H1 (cell line): ENCODE measurements around the gene EOLA1. TPM values are rescaled to one million over a fixed set of nuclear protein-coding genes. Genes with fewer than 3 reads are reported as not detected.

ENCODE experiments used
- CTCF ChIA-PET: fragments of 300-600 bp; sonication (Branson Sonifier 250); formaldehyde crosslinking; loops from one replicate; lab custom pipeline; 2021; ENCODE audit not compliant: partially characterized antibody; lab: Charles Lee
- POLR2A ChIA-PET: fragments of 300-600 bp; sonication (Branson Sonifier 250); formaldehyde crosslinking; loops from one replicate; lab custom pipeline; 2021; ENCODE audit warnings: inconsistent platforms; ENCODE audit not compliant: partially characterized antibody; lab: Charles Lee
- DNase-seq, 2 experiments: peaks; one replicate each; pipeline versions ENCODE4 v3.0.0 to v3.0.0-alpha.2; 2010 to 2022; ENCODE audit warnings: low spot score in 2 of 2, low read depth in 1 of 2, mixed read lengths in 1 of 2
- FAIRE-seq: peaks from 2 replicates; lab custom pipeline; 2011; peaks lifted over from hg19 to GRCh38; lab: Jason Lieb, UNC
- H2AFZ ChIP-seq: 2 replicates; pipeline ENCODE4 v1.8.1; 2012; ENCODE audit warnings: low read length, inconsistent platforms
- H2AK5ac ChIP-seq: 2 replicates; pipeline ENCODE4 v1.6.1; 2013; ENCODE audit warnings: low read depth, low read length
- H2BK120ac ChIP-seq: replicated peaks from 2 replicates; pipeline ENCODE3; 2013; ENCODE audit warnings: low read depth, low read length, inconsistent platforms
- H2BK12ac ChIP-seq: 2 replicates; pipeline ENCODE4 v1.6.1; 2013; ENCODE audit warnings: low read depth, low read length
- H2BK15ac ChIP-seq: 2 replicates; pipeline ENCODE4 v1.6.1; 2013; ENCODE audit warnings: low read length
- H2BK20ac ChIP-seq: 2 replicates; pipeline ENCODE4 v1.6.1; 2013; ENCODE audit warnings: low read length
- H2BK5ac ChIP-seq: 2 replicates; pipeline ENCODE4 v1.6.1; 2013; ENCODE audit warnings: low read depth, low read length
- H3K14ac ChIP-seq: 2 replicates; pipeline ENCODE4 v1.6.1; 2013; ENCODE audit warnings: inconsistent platforms; ENCODE audit not compliant: insufficient read length
- H3K18ac ChIP-seq: 2 replicates; pipeline ENCODE4 v1.6.1; 2013; ENCODE audit warnings: low read length; ENCODE audit errors: extremely low read depth
- H3K23ac ChIP-seq: 2 replicates; pipeline ENCODE4 v1.6.1; 2013; ENCODE audit warnings: inconsistent platforms; ENCODE audit not compliant: insufficient read length
- H3K23me2 ChIP-seq: 2 replicates; pipeline ENCODE4 v1.6.1; 2013; ENCODE audit warnings: low read depth, low read length
- H3K27ac ChIP-seq: 2 replicates; pipeline ENCODE4 v1.6.1; 2011; ENCODE audit warnings: low read depth, low read length, inconsistent platforms
- H3K27me3 ChIP-seq, 4 experiments: replicated peaks in 1 of 4; 1 replicate in 1 of 4; 2 replicates in 3 of 4; pipeline versions ENCODE4 v1.6.1 to v1.8.1; 2011 to 2013; ENCODE audit warnings: low read length in 3 of 4, mild to moderate bottlenecking in 3 of 4, inconsistent platforms in 2 of 4, mixed read lengths in 2 of 4, moderate library complexity in 1 of 4; ENCODE audit not compliant: control insufficient read depth in 3 of 4, insufficient read depth in 3 of 4; ENCODE audit errors: extremely low read depth in 1 of 4
- H3K36me3 ChIP-seq, 4 experiments: 2 replicates each; pipeline versions ENCODE4 v1.6.1 to v1.8.1; 2011 to 2013; ENCODE audit warnings: mild to moderate bottlenecking in 4 of 4, low read length in 3 of 4, moderate library complexity in 2 of 4, control low read depth in 1 of 4, inconsistent platforms in 1 of 4; ENCODE audit not compliant: insufficient read depth in 4 of 4, control insufficient read depth in 2 of 4
- H3K4ac ChIP-seq: replicated peaks from 2 replicates; pipeline ENCODE3; 2013; ENCODE audit warnings: low read length, low read depth, mixed read lengths, inconsistent platforms; ENCODE audit not compliant: insufficient read length
- H3K4me1 ChIP-seq, 4 experiments: replicated peaks in 1 of 4; 1 replicate in 1 of 4; 2 replicates in 3 of 4; pipeline versions ENCODE4 v1.6.1 to v1.8.1; 2011 to 2013; ENCODE audit warnings: low read length in 3 of 4, inconsistent platforms in 2 of 4, mixed read lengths in 1 of 4; ENCODE audit not compliant: insufficient read depth in 4 of 4, control insufficient read depth in 3 of 4
- H3K4me2 ChIP-seq, 2 experiments: 2 replicates each; pipeline versions ENCODE4 v1.6.1 to v1.8.1; 2011 to 2013; ENCODE audit warnings: low read depth in 2 of 2, low read length in 2 of 2, control low read depth in 1 of 2, inconsistent platforms in 1 of 2, mild to moderate bottlenecking in 1 of 2; ENCODE audit not compliant: insufficient read depth in 1 of 2
- H3K4me3 ChIP-seq, 4 experiments: fragments of 200-600, 300-600 bp in 1 of 4; sonication (generic), shearing (Covaris generic), sonication (Bioruptor Twin) in 1 of 4; 2 replicates each; pipeline versions ENCODE4 v1.5.1 to v1.8.1; 2011 to 2016; ENCODE audit warnings: low read length in 4 of 4, low read depth in 3 of 4, control low read depth in 2 of 4, inconsistent platforms in 2 of 4, mild to moderate bottlenecking in 2 of 4, mixed read lengths in 1 of 4, moderate library complexity in 1 of 4; ENCODE audit not compliant: insufficient read depth in 2 of 4; ENCODE audit errors: extremely low read depth in 1 of 4
- H3K56ac ChIP-seq: replicated peaks from 2 replicates; pipeline ENCODE3; 2013; ENCODE audit warnings: low read depth, mild to moderate bottlenecking, mixed read lengths, low read length, inconsistent platforms; ENCODE audit not compliant: insufficient read length
- H3K79me1 ChIP-seq: 2 replicates; pipeline ENCODE4 v1.6.1; 2013; ENCODE audit warnings: low read depth, low read length, control low read depth
- H3K79me2 ChIP-seq, 2 experiments: 2 replicates each; pipeline versions ENCODE4 v1.6.1 to v1.8.1; 2012 to 2013; ENCODE audit warnings: low read length in 2 of 2, mild to moderate bottlenecking in 2 of 2, inconsistent platforms in 1 of 2; ENCODE audit not compliant: insufficient read depth in 2 of 2, control insufficient read depth in 1 of 2
- H3K9ac ChIP-seq, 4 experiments: replicated peaks in 1 of 4; 1 replicate in 1 of 4; 2 replicates in 3 of 4; pipeline versions ENCODE4 v1.6.1 to v1.8.1; 2011 to 2013; ENCODE audit warnings: low read depth in 3 of 4, low read length in 3 of 4, control low read depth in 2 of 4, mild to moderate bottlenecking in 2 of 4, moderate library complexity in 2 of 4, inconsistent platforms in 1 of 4; ENCODE audit errors: extremely low read depth in 1 of 4
- H3K9me3 ChIP-seq, 2 experiments: 2 replicates each; pipeline versions ENCODE4 v1.6.1 to v1.8.1; 2012 to 2013; ENCODE audit warnings: mild to moderate bottlenecking in 2 of 2, moderate library complexity in 2 of 2, control low read depth in 1 of 2, inconsistent platforms in 1 of 2, low read depth in 1 of 2, low read length in 1 of 2, mixed read lengths in 1 of 2; ENCODE audit not compliant: insufficient read depth in 2 of 2
- H4K20me1 ChIP-seq, 2 experiments: replicated peaks in 1 of 2; 2 replicates each; pipeline versions ENCODE3 to v1.8.1; 2011 to 2013; ENCODE audit warnings: inconsistent platforms in 2 of 2, low read length in 2 of 2, mild to moderate bottlenecking in 1 of 2; ENCODE audit not compliant: insufficient read depth in 2 of 2, control insufficient read depth in 1 of 2
- H4K5ac ChIP-seq: 2 replicates; pipeline ENCODE4 v1.6.1; 2013; ENCODE audit warnings: low read length, low read depth, mixed read lengths, inconsistent platforms; ENCODE audit not compliant: insufficient read length
- H4K8ac ChIP-seq: 2 replicates; pipeline ENCODE4 v1.8.0; 2013; ENCODE audit warnings: mild to moderate bottlenecking, moderate library complexity, low read length, inconsistent platforms; ENCODE audit not compliant: insufficient read depth; ENCODE audit errors: extremely low read depth
- H4K91ac ChIP-seq: replicated peaks from 2 replicates; pipeline ENCODE3; 2013; ENCODE audit warnings: low read length, mixed read lengths, inconsistent platforms; ENCODE audit not compliant: insufficient read length
- ASH2L ChIP-seq: fragments of 200-600, 300-600 bp; sonication (generic); IDR thresholded peaks from one replicate; pipeline ENCODE4 v1.7.1; 2017; ENCODE audit warnings: low read length
- BRCA1 ChIP-seq: IDR thresholded peaks from 2 replicates; pipeline ENCODE4 v1.6.1; 2012; ENCODE audit warnings: low read depth, low read length, improper control_type of control experiment
- CBX5 ChIP-seq: fragments of 300-800, 300-1000 bp; sonication (generic); IDR thresholded peaks from 2 replicates; pipeline ENCODE4 v1.7.1; 2016; ENCODE audit warnings: antibody characterized with exemption, low read length, low read depth
- CBX8 ChIP-seq: fragments of 300-800, 300-1000 bp; sonication (generic); IDR thresholded peaks from 2 replicates; pipeline ENCODE4 v1.7.1; 2016; ENCODE audit warnings: low read depth, low read length, borderline replicate concordance
- CTBP2 ChIP-seq: IDR thresholded peaks from 2 replicates; pipeline ENCODE4 v1.7.0; 2011; ENCODE audit warnings: borderline replicate concordance, mild to moderate bottlenecking, moderate library complexity, mixed read lengths, low read length; ENCODE audit not compliant: insufficient read depth, insufficient read length
- EP300 ChIP-seq, 2 experiments: IDR thresholded peaks; 1 replicate in 1 of 2; 2 replicates in 1 of 2; pipeline ENCODE4 v1.6.1; 2011 to 2012; ENCODE audit warnings: low read depth in 2 of 2, low read length in 2 of 2, mild to moderate bottlenecking in 2 of 2, borderline replicate concordance in 1 of 2, inconsistent platforms in 1 of 2, moderate library complexity in 1 of 2
- EZH2 ChIP-seq: fragments of 200-600 bp; sonication (generic); IDR thresholded peaks from 2 replicates; pipeline ENCODE4 v1.7.1; 2012; ENCODE audit warnings: low read depth, mild to moderate bottlenecking, moderate library complexity, low read length, inconsistent platforms; ENCODE audit not compliant: severe bottlenecking
- POU5F1 ChIP-seq: IDR thresholded peaks from 2 replicates; pipeline ENCODE4 v1.6.1; 2011; ENCODE audit warnings: low read depth, mild to moderate bottlenecking, low read length, moderate library complexity
- RXRA ChIP-seq: IDR thresholded peaks from 2 replicates; pipeline ENCODE4 v1.6.1; 2011; ENCODE audit warnings: low read depth, mild to moderate bottlenecking, low read length, moderate library complexity; ENCODE audit not compliant: insufficient read depth
- SAP30 ChIP-seq: fragments of 300-600 bp; sonication (generic); IDR thresholded peaks from 2 replicates; pipeline ENCODE4 v1.7.1; 2012; ENCODE audit warnings: low read length, moderate library complexity, mild to moderate bottlenecking, inconsistent platforms; ENCODE audit not compliant: insufficient read depth, insufficient replicate concordance
- SP1 ChIP-seq: IDR thresholded peaks from 2 replicates; pipeline ENCODE4 v1.6.1; 2011; ENCODE audit warnings: low read depth, low read length
- SP2 ChIP-seq: IDR thresholded peaks from 2 replicates; pipeline ENCODE4 v1.6.1; 2012; ENCODE audit warnings: mild to moderate bottlenecking, low read length, inconsistent platforms
- SP4 ChIP-seq: IDR thresholded peaks from 2 replicates; pipeline ENCODE4 v1.6.1; 2012; ENCODE audit warnings: low read length, inconsistent platforms
- TAF7 ChIP-seq: optimal IDR thresholded peaks from 2 replicates; pipeline ENCODE3; 2011; ENCODE audit warnings: low read depth, mild to moderate bottlenecking, inconsistent platforms, low read length, moderate library complexity, borderline replicate concordance
- WGBS, 2 experiments: shearing (Covaris generic) in 1 of 2; methylation state at CpG; one replicate each; pipeline versions ENCODE4 v1.1.6 to v1.1.7; 2013 to 2015; ENCODE audit warnings: low lambda C conversion rate in 2 of 2, mixed read lengths in 2 of 2, inconsistent platforms in 1 of 2, low coverage in 1 of 2, missing lambda C conversion rate in 1 of 2; ENCODE audit not compliant: insufficient replicate concordance in 2 of 2, insufficient coverage in 1 of 2, insufficient read length in 1 of 2; ENCODE audit errors: extremely low coverage in 1 of 2, missing lambda C conversion rate in 1 of 2; 5-methylcytosine and 5-hydroxymethylcytosine counted together
- polyA plus RNA-seq, 7 experiments: library from polyadenylated mRNA; depleted of rRNA in 3 of 7; stranded (reverse) in 5 of 7; unstranded in 2 of 7; fragments of >200 nt in 5 of 7; fragments of 200-250 nt in 2 of 7; gene quantifications; 1 replicate in 5 of 7; 2 replicates in 1 of 7; 4 replicates in 1 of 7; pipeline versions ENCODE4 v1.2.1 to v1.2.3, GENCODE V29; 2011 to 2013; ENCODE audit warnings: missing spikeins in 2 of 7, mixed read lengths in 2 of 7
- total RNA-seq: library from RNA; stranded (reverse); fragmentation: NEBNext Ultra II Directional; extraction: Animal tissue kit (Norgen Biotek cat#: 25700); gene quantifications from 2 replicates; pipeline ENCODE4 v1.2.1, GENCODE V29; 2021

Gene EOLA1
- total and polyA plus RNA-seq, 2 of the 8 experiments (the other 6 are each of a cell fraction or from before 2014, with no cell fraction given) = 5.4 to 7.6 TPM

DNA sequence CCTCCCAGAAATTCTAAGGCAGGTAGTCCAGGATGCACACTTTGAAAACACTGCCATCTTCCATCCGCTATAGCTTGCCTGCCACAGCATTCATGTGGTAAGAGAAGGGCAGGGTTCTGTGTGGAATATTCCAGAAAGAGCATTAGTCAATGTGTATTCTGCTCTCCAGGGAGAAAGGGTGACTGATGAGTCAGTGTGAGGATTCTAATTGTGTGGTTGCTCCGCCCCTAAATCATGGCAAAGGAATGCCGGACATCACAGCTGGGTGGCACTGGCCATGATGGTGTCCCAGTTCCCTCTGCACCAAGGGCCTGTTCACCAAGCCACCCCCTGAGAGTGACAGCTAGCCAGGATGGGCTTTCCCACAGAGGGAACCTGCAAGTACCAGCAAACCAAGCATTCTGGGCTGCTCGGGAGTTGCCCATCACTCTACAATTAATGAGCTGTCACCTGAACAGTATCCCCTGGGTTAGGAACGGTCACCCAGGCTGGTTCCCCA, 45.2 kb upstream of the EOLA1 start:
- no peak overlapping the region for H4K91ac ChIP-seq
- ChIA-PET POLR2A (no interaction called here), CTCF (interaction anchor here (0.6 to 0.8 kb wide), 2 partner anchors 9 to 498 kb away, joined by 3 read pairs; no protein-coding TSS in a partner anchor)
- no peak for TF ChIP-seq SAP30
- no peak for TF ChIP-seq CBX5
- TF ChIP-seq EP300 (IDR thresholded peaks at IDR 0.05; ENCODE audit: borderline replicate concordance in 1 of 2, low read depth in 2 of 2, low read length in 2 of 2) = no peak
- no peak for TF ChIP-seq SP2
- TF ChIP-seq SP1 = no peak
- no peak for TF ChIP-seq EZH2
- no peak for TF ChIP-seq BRCA1
- no peak for TF ChIP-seq POU5F1
- TF ChIP-seq CBX8 = no peak
- no peak for TF ChIP-seq SP4
- no peak for TF ChIP-seq CTBP2
- TF ChIP-seq ASH2L = no peak
- no peak for TF ChIP-seq RXRA
- no peak for TF ChIP-seq TAF7

More for the DNA sequence above, 45.2 kb upstream of the EOLA1 start:
- no peaks in the 10 kb centered on the region for H3K23me2 ChIP-seq
- no peak overlapping the region for H3K14ac ChIP-seq
- DNase-seq (no peak), FAIRE-seq (no peak)
- no peak overlapping the region for H4K8ac ChIP-seq
- no peaks in the 10 kb centered on the region for H3K79me1 ChIP-seq
- H2BK120ac ChIP-seq = no peak overlapping the region
- H3K9me3 ChIP-seq = no peaks in the 10 kb centered on the region
- no peak overlapping the region for H2BK15ac ChIP-seq
- H3K4me3 ChIP-seq = no peak overlapping the region
- H2AFZ ChIP-seq = no peak overlapping the region
- H3K4me1 ChIP-seq = no peaks in the 10 kb centered on the region
- no peaks in the 10 kb centered on the region for H3K27me3 ChIP-seq
- H2BK5ac ChIP-seq = no peak overlapping the region
- no peak overlapping the region for H3K56ac ChIP-seq
- H4K20me1 ChIP-seq = no peaks in the 10 kb centered on the region
- H2BK20ac ChIP-seq = no peak overlapping the region
- H3K4ac ChIP-seq = no peak overlapping the region
- H2BK12ac ChIP-seq = no peak overlapping the region
- H3K36me3 ChIP-seq = peaks cover 0 to 10% (median 2%) of the 10 kb centered on the region in 4 experiments; a peak in 5 of 8 replicates
- H3K27ac ChIP-seq = no peak overlapping the region
- no peak overlapping the region for H3K23ac ChIP-seq
- H2AK5ac ChIP-seq = no peak overlapping the region
- H3K79me2 ChIP-seq = no peaks in the 10 kb centered on the region
- H3K4me2 ChIP-seq = no peak overlapping the region
- no peak overlapping the region for H3K9ac ChIP-seq
- 77% methylated on average over 3 of the region's 5 CpGs; no CpG with 5 or more reads in 1 of the 2 experiments for WGBS, 2 experiments
- H4K5ac ChIP-seq = no peak overlapping the region
- H3K18ac ChIP-seq = no peak overlapping the region
